ENCODE results near the gene ETV7.

DNA sequence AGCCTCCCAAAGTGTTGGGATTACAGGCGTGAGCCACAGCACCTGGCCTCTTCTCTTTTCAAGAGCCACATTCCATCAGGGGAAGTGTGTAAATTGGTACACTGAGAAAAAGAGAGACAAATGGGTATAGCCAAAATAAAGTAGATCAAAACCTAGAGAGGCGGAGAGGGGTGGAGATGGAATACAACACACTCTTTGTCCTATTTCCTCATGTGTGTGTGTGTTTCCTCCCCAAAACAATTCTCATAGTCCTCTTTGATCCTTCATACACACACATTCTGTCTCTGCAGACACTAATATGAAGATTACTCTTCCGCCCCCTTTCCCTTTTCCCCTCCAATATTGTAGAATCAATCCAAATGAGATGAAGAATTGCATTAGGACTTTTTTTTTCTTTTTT is 39.2 kb upstream of the ETV7 start:
- no peak for TF ChIP-seq EZH2 (IDR thresholded peaks at IDR 0.05; ENCODE audit: borderline replicate concordance, low read depth, low read length, poor library complexity, severe bottlenecking)
- TF ChIP-seq, protein P1, sequence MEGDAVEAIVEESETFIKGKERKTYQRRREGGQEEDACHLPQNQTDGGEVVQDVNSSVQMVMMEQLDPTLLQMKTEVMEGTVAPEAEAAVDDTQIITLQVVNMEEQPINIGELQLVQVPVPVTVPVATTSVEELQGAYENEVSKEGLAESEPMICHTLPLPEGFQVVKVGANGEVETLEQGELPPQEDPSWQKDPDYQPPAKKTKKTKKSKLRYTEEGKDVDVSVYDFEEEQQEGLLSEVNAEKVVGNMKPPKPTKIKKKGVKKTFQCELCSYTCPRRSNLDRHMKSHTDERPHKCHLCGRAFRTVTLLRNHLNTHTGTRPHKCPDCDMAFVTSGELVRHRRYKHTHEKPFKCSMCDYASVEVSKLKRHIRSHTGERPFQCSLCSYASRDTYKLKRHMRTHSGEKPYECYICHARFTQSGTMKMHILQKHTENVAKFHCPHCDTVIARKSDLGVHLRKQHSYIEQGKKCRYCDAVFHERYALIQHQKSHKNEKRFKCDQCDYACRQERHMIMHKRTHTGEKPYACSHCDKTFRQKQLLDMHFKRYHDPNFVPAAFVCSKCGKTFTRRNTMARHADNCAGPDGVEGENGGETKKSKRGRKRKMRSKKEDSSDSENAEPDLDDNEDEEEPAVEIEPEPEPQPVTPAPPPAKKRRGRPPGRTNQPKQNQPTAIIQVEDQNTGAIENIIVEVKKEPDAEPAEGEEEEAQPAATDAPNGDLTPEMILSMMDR (conservative IDR thresholded peaks at IDR 0.05; ENCODE audit: low read depth, low read length): no peak

Measured in A673 (cell line).